Gastroesophageal sphincter (tissue), 4 donors: ENCODE measurements around the gene F5. TPM values are rescaled to one million over a fixed set of nuclear protein-coding genes. Genes with fewer than 3 reads are reported as not detected.

Source experiments
- ATAC-seq: fragments of 150-250 bp; one replicate; pipeline ENCODE4 v1.9.1; 2016; ENCODE audit warnings: mild to moderate bottlenecking, moderate library complexity
- H3K27ac ChIP-seq, 4 donors: fragments of 200-600 bp; sonication (generic) in 3 of 4; 1 replicate in 3 of 4; 2 replicates in 1 of 4; pipeline ENCODE4 v1.5.1; 2016 to 2019
- H3K27me3 ChIP-seq: fragments of 200-600 bp; sonication (generic); one replicate; pipeline ENCODE4 v1.5.1; 2019
- H3K36me3 ChIP-seq, 2 donors: fragments of 200-600 bp; sonication (generic); one replicate each; pipeline ENCODE4 v1.5.1; 2019; ENCODE audit warnings: control low read depth in 1 of 2
- H3K4me1 ChIP-seq, 3 donors: fragments of 200-600 bp; sonication (generic); 1 replicate in 2 of 3; 2 replicates in 1 of 3; pipeline ENCODE4 v1.5.1; 2016 to 2019; ENCODE audit warnings: control low read depth in 2 of 3
- H3K4me3 ChIP-seq, 2 donors: fragments of 200-600 bp; sonication (generic); one replicate each; pipeline ENCODE4 v1.5.1; 2019; ENCODE audit warnings: mild to moderate bottlenecking in 1 of 2, moderate library complexity in 1 of 2
- H3K9me3 ChIP-seq, 3 donors: fragments of 200-600 bp; sonication (generic); one replicate each; pipeline ENCODE4 v1.5.1; 2017 to 2019; ENCODE audit warnings: control low read depth in 2 of 3
- CTCF ChIP-seq, 4 experiments: fragments of 200-600 bp in 2 of 4; fragments of 450-650 bp in 2 of 4; sonication (generic) in 1 of 4; IDR thresholded peaks; one replicate each; pipeline ENCODE4 v1.5.1; 2017 to 2019; ENCODE audit warnings: antibody characterized with exemption in 4 of 4, mild to moderate bottlenecking in 2 of 4, moderate library complexity in 2 of 4
- EP300 ChIP-seq: sonication (generic); formaldehyde crosslinking; IDR thresholded peaks from one replicate; pipeline ENCODE4 v1.6.1; 2017; ENCODE audit warnings: antibody characterized with exemption, mild to moderate bottlenecking
- POLR2A ChIP-seq, 2 donors: fragments of 450-650 bp; IDR thresholded peaks; one replicate each; pipeline ENCODE4 v1.6.1; 2017; ENCODE audit warnings: antibody characterized with exemption in 2 of 2, mild to moderate bottlenecking in 2 of 2, moderate library complexity in 1 of 2
- POLR2AphosphoS5 ChIP-seq: sonication (generic); formaldehyde crosslinking; IDR thresholded peaks from one replicate; pipeline ENCODE4 v1.6.1; 2017; ENCODE audit warnings: antibody characterized with exemption
- WGBS, 2 donors: methylation state at CpG; one replicate each; pipeline ENCODE4 v1.1.5; 2018; ENCODE audit warnings: low coverage in 1 of 2; 5-methylcytosine and 5-hydroxymethylcytosine counted together
- total RNA-seq, 4 donors: library from RNA; depleted of rRNA; stranded (reverse); fragments of >200 nt; gene quantifications; one replicate each; pipeline ENCODE4 v1.1.0, GENCODE V29; 2016

F5 gene
- total RNA-seq, 4 donors from 2014 or later: 0.12 to 3.5 (median 0.42) TPM; not detected in 1

GRCh38 chr1:169584483-169585144, 1.7 kb downstream of the F5 start:
- Histone ChIP-seq H3K4me3 (no peak overlapping the region), H3K4me1 (peaks cover 0 to 10% (median 0%) of the 10 kb centered on the region in 3 donors), H3K9me3 (no peaks in the 10 kb centered on the region), H3K36me3 (no peaks in the 10 kb centered on the region), H3K27me3 (peaks cover 34% of the 10 kb centered on the region), H3K27ac (no peak overlapping the region)
- WGBS, 2 donors: 51 to 58% methylated on average over 3 to 4 of the region's 4 CpGs
- no peak for TF ChIP-seq EP300
- TF ChIP-seq POLR2AphosphoS5: no peak
- no peak for TF ChIP-seq POLR2A (IDR thresholded peaks at IDR 0.05)
- no peak for TF ChIP-seq CTCF (IDR thresholded peaks at IDR 0.05)
- ATAC-seq: no peak

GRCh38 chr1:169577981-169578738, 8.1 kb downstream of the F5 start:
- ATAC-seq: no peak
- TF ChIP-seq CTCF (IDR thresholded peaks at IDR 0.05): no peak
- Histone ChIP-seq H3K9me3 (no peaks in the 10 kb centered on the region), H3K4me3 (no peak overlapping the region), H3K36me3 (no peaks in the 10 kb centered on the region), H3K4me1 (no peaks in the 10 kb centered on the region), H3K27ac (no peak overlapping the region), H3K27me3 (peaks cover 16% of the 10 kb centered on the region)
- WGBS, 2 donors: 76 to 86% methylated on average over 5 of the region's 5 CpGs

GRCh38 chr1:169576935-169577331, 9.3 kb downstream of the F5 start:
- H3K9me3 ChIP-seq: no peaks in the 10 kb centered on the region
- H3K27ac ChIP-seq: no peak overlapping the region
- peaks cover 12% of the 10 kb centered on the region for H3K27me3 ChIP-seq
- ATAC-seq: no peak
- no peak for TF ChIP-seq POLR2A (IDR thresholded peaks at IDR 0.05)
- no peak for TF ChIP-seq POLR2AphosphoS5
- TF ChIP-seq CTCF (IDR thresholded peaks at IDR 0.05): no peak
- TF ChIP-seq EP300: no peak
- 83 to 86% methylated on average over 1 of the region's 1 CpG for WGBS, 2 donors
- H3K4me1 ChIP-seq: no peaks in the 10 kb centered on the region
- H3K4me3 ChIP-seq: no peak overlapping the region
- no peaks in the 10 kb centered on the region for H3K36me3 ChIP-seq

GRCh38 chr1:169576241-169576934, 9.9 kb downstream of the F5 start:
- Histone ChIP-seq H3K4me1 (no peaks in the 10 kb centered on the region), H3K27ac (no peak overlapping the region), H3K4me3 (no peak overlapping the region), H3K9me3 (no peaks in the 10 kb centered on the region), H3K36me3 (no peaks in the 10 kb centered on the region), H3K27me3 (peaks cover 7% of the 10 kb centered on the region)
- WGBS, 2 donors: 79% methylated on average over 4 to 5 of the region's 5 CpGs
- no peak for ATAC-seq
- no peak for TF ChIP-seq POLR2A (IDR thresholded peaks at IDR 0.05)
- no peak for TF ChIP-seq CTCF (IDR thresholded peaks at IDR 0.05)
- no peak for TF ChIP-seq POLR2AphosphoS5
- no peak for TF ChIP-seq EP300
